ENCODE results near the gene CEBPZOS.
"Not testable (repeated sequence)": the region's sequence is repeated elsewhere in the genome, so short reads cannot be mapped to it uniquely, and the experiment has no call there.

The CEBPZOS gene

GRCh38 chr2:37224063-37224462, 27.8 kb downstream of the CEBPZOS start:
- no peak overlapping the region for H3K4me3 ChIP-seq (ENCODE audit: low read depth, low read length)
- no peak for TF ChIP-seq CTCF (conservative IDR thresholded peaks at IDR 0.05; ENCODE audit: low read depth, low read length)

GRCh38 chr2:37225129-37225528, 28.8 kb downstream of the CEBPZOS start:
- not testable (repeated sequence) for DNase-seq (ENCODE audit: low read depth); H3K4me3 ChIP-seq (ENCODE audit: low read depth, low read length)

More at GRCh38 chr2:37224063-37224462, 27.8 kb downstream of the CEBPZOS start:
- DNase-seq (ENCODE audit: low read depth), result no peak

- TF ChIP-seq CTCF (conservative IDR thresholded peaks at IDR 0.05; ENCODE audit: low read depth, low read length), result no peak
- no peak for DNase-seq (ENCODE audit: low read depth)
- H3K4me3 ChIP-seq (ENCODE audit: low read depth, low read length), result no peak overlapping the region
Measured at GRCh38 chr2:37226863-37227262, 30.6 kb downstream of the CEBPZOS start.

- H3K4me3 ChIP-seq (ENCODE audit: low read depth, low read length), result no peak overlapping the region
- DNase-seq (ENCODE audit: low read depth), result no peak
- TF ChIP-seq CTCF (conservative IDR thresholded peaks at IDR 0.05; ENCODE audit: low read depth, low read length), result no peak
Measured at GRCh38 chr2:37228788-37229187, 32.5 kb downstream of the CEBPZOS start.

GRCh38 chr2:37230581-37230980, 34.3 kb downstream of the CEBPZOS start:
- peak; percentile 13 for DNase-seq (ENCODE audit: low read depth)
- peak overlapping the region; percentile 96 for H3K4me3 ChIP-seq (ENCODE audit: low read depth, low read length)
- no peak for TF ChIP-seq CTCF (conservative IDR thresholded peaks at IDR 0.05; ENCODE audit: low read depth, low read length)

GRCh38 chr2:37231241-37232130, 35.2 kb downstream of the CEBPZOS start, which contains the start of the genes CEBPZ and NDUFAF7:
Gene CEBPZ (minus strand): TSS chr2:37231596. CDS start chr2:37231567, 29 bp downstream.
Gene NDUFAF7 (plus strand): TSS chr2:37231658. CDS start chr2:37231706, 48 bp downstream.
- peak within 1 kb of the TSS; percentile 96 for H3K4me3 ChIP-seq (ENCODE audit: low read depth, low read length)
- no peak for TF ChIP-seq CTCF (conservative IDR thresholded peaks at IDR 0.05; ENCODE audit: low read depth, low read length)
- peak; percentile 95 for DNase-seq (ENCODE audit: low read depth)

- H3K4me3 ChIP-seq (ENCODE audit: low read depth, low read length), result peak overlapping the region; percentile 96
- TF ChIP-seq CTCF (conservative IDR thresholded peaks at IDR 0.05; ENCODE audit: low read depth, low read length), result no peak
- DNase-seq (ENCODE audit: low read depth), result no peak
Measured at GRCh38 chr2:37232131-37232933, 36.0 kb downstream of the CEBPZOS start.

All from choroid plexus epithelial cell (primary cell).